ENCODE data around the gene DYRK3.

- TF ChIP-seq CTCF (tag by site-specific recombination; IDR thresholded peaks at IDR 0.05) (no peak), GLI4 (tag by site-specific recombination; IDR thresholded peaks at IDR 0.05) (no peak), ZNF280D (tag by site-specific recombination; IDR thresholded peaks at IDR 0.05) (no peak), ATF2 (tag by site-specific recombination; IDR thresholded peaks at IDR 0.05; ENCODE audit: low read depth) (no peak), ZBTB21 (tag by site-specific recombination; IDR thresholded peaks at IDR 0.05) (no peak), ZNF146 (tag by site-specific recombination; IDR thresholded peaks at IDR 0.05) (no peak), ZBTB7A (tag by site-specific recombination; IDR thresholded peaks at IDR 0.05; ENCODE audit: low read depth) (no peak), REPIN1 (tag by site-specific recombination; IDR thresholded peaks at IDR 0.05; ENCODE audit: low read depth) (no peak), ZNF202 (tag by site-specific recombination; IDR thresholded peaks at IDR 0.05; ENCODE audit: borderline replicate concordance) (no peak)
Measured at GRCh38 chr1:206658981-206659273, 23.6 kb downstream of the DYRK3 start.
